Measurements from ENCODE around the gene FLT4. TPM values are rescaled to one million over a fixed set of nuclear protein-coding genes. Genes with fewer than 3 reads are reported as not detected.

Gene FLT4
- polyA plus RNA-seq, 3 donors, result not detected

DNA sequence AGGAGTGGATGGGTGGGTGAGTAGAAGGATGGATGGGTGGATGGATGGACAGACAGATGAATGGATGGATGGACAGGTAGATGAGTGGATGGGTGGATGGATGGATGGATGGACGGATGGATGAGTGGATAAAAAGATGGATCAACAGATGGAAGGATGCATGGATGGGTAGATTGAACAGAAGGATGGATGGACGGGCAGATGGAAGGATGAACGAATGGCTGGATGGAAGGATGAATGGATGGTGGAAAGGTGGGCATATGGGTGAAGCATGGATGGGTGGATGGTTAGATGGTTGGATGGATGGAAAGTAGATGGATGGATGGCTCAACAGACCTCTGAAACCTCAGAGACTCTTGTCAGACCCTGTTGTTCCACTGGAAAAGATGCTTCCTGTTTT lies 10.1 kb downstream of the FLT4 start:
- Histone ChIP-seq H2AFZ (ENCODE audit: insufficient read depth, low read depth, low read length, poor library complexity, severe bottlenecking) (no peak overlapping the region), H3K4me1 (ENCODE audit: control insufficient read depth in 1 of 2, insufficient read depth in 2 of 2, low read length in 2 of 2) (no peaks in the 10 kb centered on the region), H3K9ac (ENCODE audit: insufficient read depth, low read length, poor library complexity, severe bottlenecking) (no peak overlapping the region), H3K27me3 (ENCODE audit: control insufficient read depth in 2 of 2, insufficient read depth in 2 of 2, low read length in 2 of 2) (no peaks in the 10 kb centered on the region), H4K20me1 (ENCODE audit: insufficient read depth, low read length) (no peaks in the 10 kb centered on the region), H3K4me2 (replicated peaks; ENCODE audit: extremely low read depth, low read length, poor library complexity, severe bottlenecking) (no peak overlapping the region), H3K79me2 (ENCODE audit: insufficient read depth, low read length) (no peaks in the 10 kb centered on the region), H3K4me3 (replicated peaks in 1 of 3; ENCODE audit: low read depth in 2 of 3, low read length in 3 of 3) (no peak overlapping the region), H3K9me3 (replicated peaks in 1 of 2; ENCODE audit: control insufficient read depth in 1 of 2, insufficient read depth in 1 of 2, low read length in 2 of 2) (no peaks in the 10 kb centered on the region), H3K36me3 (replicated peaks in 1 of 2; ENCODE audit: control insufficient read depth in 1 of 2, insufficient read depth in 2 of 2, low read length in 2 of 2) (no peaks in the 10 kb centered on the region), H3K27ac (ENCODE audit: low read depth in 1 of 2, low read length in 2 of 2) (no peak overlapping the region)
- Mint-ChIP-seq H3K36me3 (no peaks in the 10 kb centered on the region), H3K27ac (no peak overlapping the region), H3K4me1 (no peaks in the 10 kb centered on the region), H3K9me3 (peaks cover 0 to 3% (median 0%) of the 10 kb centered on the region in 7 donors), H3K4me3 (no peak overlapping the region), H3K27me3 (ENCODE audit: low read depth in 3 of 3) (peaks cover 1 to 9% (median 4%) of the 10 kb centered on the region in 3 donors)
- no peak for DNase-seq
- intact Hi-C loops (cut with micrococcal nuclease), result no loop called here
- TF ChIP-seq CTCF (IDR thresholded peaks at IDR 0.05), result no peak
- 67% methylated on average over 3 of the region's 3 CpGs for WGBS (ENCODE audit: insufficient coverage)

- Histone ChIP-seq H2AFZ (ENCODE audit: insufficient read depth, low read depth, low read length, poor library complexity, severe bottlenecking) (no peak overlapping the region), H3K27me3 (ENCODE audit: control insufficient read depth in 2 of 2, insufficient read depth in 2 of 2, low read length in 2 of 2) (no peaks in the 10 kb centered on the region), H3K27ac (ENCODE audit: low read depth in 1 of 2, low read length in 2 of 2) (no peak overlapping the region), H3K9me3 (replicated peaks in 1 of 2; ENCODE audit: control insufficient read depth in 1 of 2, insufficient read depth in 1 of 2, low read length in 2 of 2) (no peaks in the 10 kb centered on the region), H3K9ac (ENCODE audit: insufficient read depth, low read length, poor library complexity, severe bottlenecking) (no peak overlapping the region), H3K4me2 (replicated peaks; ENCODE audit: extremely low read depth, low read length, poor library complexity, severe bottlenecking) (no peak overlapping the region), H3K4me1 (ENCODE audit: control insufficient read depth in 1 of 2, insufficient read depth in 2 of 2, low read length in 2 of 2) (no peaks in the 10 kb centered on the region), H3K79me2 (ENCODE audit: insufficient read depth, low read length) (no peaks in the 10 kb centered on the region), H3K36me3 (replicated peaks in 1 of 2; ENCODE audit: control insufficient read depth in 1 of 2, insufficient read depth in 2 of 2, low read length in 2 of 2) (no peaks in the 10 kb centered on the region), H4K20me1 (ENCODE audit: insufficient read depth, low read length) (no peaks in the 10 kb centered on the region), H3K4me3 (replicated peaks in 1 of 3; ENCODE audit: low read depth in 2 of 3, low read length in 3 of 3) (no peak overlapping the region)
- 94% methylated on average over 20 of the region's 20 CpGs for WGBS (ENCODE audit: insufficient coverage)
- no peak overlapping the region for H3K4me3 Mint-ChIP-seq
- H3K4me1 Mint-ChIP-seq, result no peaks in the 10 kb centered on the region
- no peak overlapping the region for H3K27ac Mint-ChIP-seq
- no peak for DNase-seq
- no peak for TF ChIP-seq CTCF (IDR thresholded peaks at IDR 0.05)
- no peaks in the 10 kb centered on the region for H3K36me3 Mint-ChIP-seq
- peaks cover 3 to 7% (median 5%) of the 10 kb centered on the region in 3 donors for H3K27me3 Mint-ChIP-seq (ENCODE audit: low read depth in 3 of 3)
- peaks cover 0 to 3% (median 0%) of the 10 kb centered on the region in 7 donors for H3K9me3 Mint-ChIP-seq
- intact Hi-C loops (cut with micrococcal nuclease), result no loop called here
These were observed 11.3 kb downstream of the FLT4 start for GRCh38 chr5:180637962-180638680.

Data from CD14-positive monocyte (primary cell).